HG03196 (cell line): ENCODE data around the gene CDX2.

ENCODE experiments used
- ATAC-seq: cut with Tn5 transposase; IDR thresholded peaks from one replicate; pipeline ENCODE4 v1.9.1; 2021; ENCODE audit not compliant: unreplicated experiment

Gene CDX2

GRCh38 chr13:27933118-27933517 lies 36.0 kb downstream of the CDX2 start:
- ATAC-seq: no peak

- ATAC-seq: no peak
Observed at GRCh38 chr13:27929868-27930267, 39.2 kb downstream of the CDX2 start.

- ATAC-seq: no peak
Observed at GRCh38 chr13:27928805-27929753, 40.0 kb downstream of the CDX2 start.

- ATAC-seq: no peak
Observed at GRCh38 chr13:27928353-27928804, 40.7 kb downstream of the CDX2 start.

GRCh38 chr13:27927444-27928352 lies 41.4 kb downstream of the CDX2 start:
- no peak for ATAC-seq

- no peak for ATAC-seq
Observed at GRCh38 chr13:27926644-27927434, 42.3 kb downstream of the CDX2 start.

GRCh38 chr13:27925220-27925991 lies 43.7 kb downstream of the CDX2 start:
- ATAC-seq: no peak

GRCh38 chr13:27924529-27925141 lies 44.5 kb downstream of the CDX2 start:
- no peak for ATAC-seq

- no peak for ATAC-seq
Observed at GRCh38 chr13:27923794-27924528, 45.2 kb downstream of the CDX2 start.

- no peak for ATAC-seq
Observed at GRCh38 chr13:27922883-27923612, 46.1 kb downstream of the CDX2 start.

GRCh38 chr13:27921961-27922882 lies 46.9 kb downstream of the CDX2 start:
- ATAC-seq: no peak

GRCh38 chr13:27921421-27921960 lies 47.6 kb downstream of the CDX2 start:
- ATAC-seq: no peak

GRCh38 chr13:27920677-27921420 lies 48.3 kb downstream of the CDX2 start:
- ATAC-seq: no peak

- ATAC-seq: no peak
Observed at GRCh38 chr13:27919934-27920676, 49.0 kb downstream of the CDX2 start, which contains the start of gene PDX1. Gene PDX1, plus strand, starts transcription at chr13:27920000. Its CDS starts 139 bp downstream, at chr13:27920139.

GRCh38 chr13:27919659-27919933 lies 49.5 kb downstream of the CDX2 start:
- no peak for ATAC-seq
